Neural progenitor cell (in vitro differentiated cells): ENCODE results near the gene NARF.

Source experiments
- CTCF ChIP-seq: fragments of 200-600 bp; sonication (generic); IDR thresholded peaks from 2 replicates; pipeline ENCODE4 v1.5.1; 2017; ENCODE audit warnings: antibody characterized with exemption, mild to moderate bottlenecking
- EZH2 ChIP-seq: fragments of 200-600 bp; sonication (generic); IDR thresholded peaks from 2 replicates; pipeline ENCODE4 v1.6.1; 2017; ENCODE audit warnings: antibody characterized with exemption, mild to moderate bottlenecking, moderate library complexity

- TF ChIP-seq CTCF (no peak), EZH2 (no peak)
These were observed 43.7 kb downstream of the NARF start for GRCh38 chr17:82502207-82502606.
